Measurements from ENCODE around the gene GPR153. TPM values are rescaled to one million over a fixed set of nuclear protein-coding genes. Genes with fewer than 3 reads are reported as not detected.

The GPR153 gene
- total RNA-seq, 1 donor from 2014 or later: 8.4 TPM

- Histone ChIP-seq H3K9ac (no peak overlapping the region), H4K20me1 (ENCODE audit: low read depth) (peaks cover 3% of the 10 kb centered on the region), H3K9me3 (ENCODE audit: low read depth) (no peaks in the 10 kb centered on the region), H2AFZ (replicated peaks) (no peak overlapping the region), H3F3A (ENCODE audit: low read depth) (peaks cover 44% of the 10 kb centered on the region), H3K27ac (no peak overlapping the region), H3K4me3 (no peak overlapping the region), H3K79me2 (ENCODE audit: low read depth) (no peaks in the 10 kb centered on the region), H3K4me1 (peaks cover 14% of the 10 kb centered on the region), H3K4me2 (no peak overlapping the region), H3K36me3 (no peaks in the 10 kb centered on the region), H3K27me3 (peaks cover 49% of the 10 kb centered on the region)
- TF ChIP-seq EZH2phosphoT487 (IDR thresholded peaks at IDR 0.05) (no peak), CTCF (IDR thresholded peaks at IDR 0.05) (no peak), EZH2 (IDR thresholded peaks at IDR 0.05) (no peak)
- H3K27ac Mint-ChIP-seq: no peak overlapping the region
- DNase-seq (ENCODE audit: low spot score): no peak
- no peaks in the 10 kb centered on the region for H3K36me3 Mint-ChIP-seq
- peaks cover 10% of the 10 kb centered on the region for H3K27me3 Mint-ChIP-seq (ENCODE audit: insufficient read depth, low read depth)
- peaks cover 11% of the 10 kb centered on the region for H3K4me1 Mint-ChIP-seq
- no peaks in the 10 kb centered on the region for H3K9me3 Mint-ChIP-seq
- H3K4me3 Mint-ChIP-seq: peak overlapping the region; percentile 72
Measured at GRCh38 chr1:6207075-6207885, 53.6 kb downstream of the GPR153 start.

GRCh38 chr1:6206520-6206855 lies 54.4 kb downstream of the GPR153 start:
- DNase-seq (ENCODE audit: low spot score): no peak
- Histone ChIP-seq H3K27ac (no peak overlapping the region), H3K9me3 (ENCODE audit: low read depth) (no peaks in the 10 kb centered on the region), H3K4me1 (peaks cover 14% of the 10 kb centered on the region), H3K36me3 (no peaks in the 10 kb centered on the region), H3K4me3 (peak overlapping the region; percentile 49), H3K9ac (no peak overlapping the region), H2AFZ (replicated peaks) (peak overlapping the region; percentile 82), H3K27me3 (peaks cover 49% of the 10 kb centered on the region), H3K79me2 (ENCODE audit: low read depth) (no peaks in the 10 kb centered on the region), H3F3A (ENCODE audit: low read depth) (peaks cover 44% of the 10 kb centered on the region), H4K20me1 (ENCODE audit: low read depth) (peaks cover 3% of the 10 kb centered on the region), H3K4me2 (peak overlapping the region; percentile 80)
- Mint-ChIP-seq H3K27me3 (ENCODE audit: insufficient read depth, low read depth) (peaks cover 11% of the 10 kb centered on the region), H3K4me1 (peaks cover 11% of the 10 kb centered on the region), H3K9me3 (no peaks in the 10 kb centered on the region), H3K27ac (no peak overlapping the region), H3K4me3 (no peak overlapping the region), H3K36me3 (no peaks in the 10 kb centered on the region)
- TF ChIP-seq EZH2 (IDR thresholded peaks at IDR 0.05): peak; percentile 53
- TF ChIP-seq EZH2phosphoT487 (IDR thresholded peaks at IDR 0.05): no peak
- no peak for TF ChIP-seq CTCF (IDR thresholded peaks at IDR 0.05)

GRCh38 chr1:6205849-6206519 lies 54.9 kb downstream of the GPR153 start, which contains the start of gene RNF207:
Gene RNF207 (plus strand): TSS chr1:6206119. CDS start chr1:6206536, 417 bp downstream.
- Histone ChIP-seq H3K4me2 (peak within 1 kb of the TSS; percentile 80), H2AFZ (replicated peaks) (peak within 1 kb of the TSS; percentile 82), H3K9me3 (ENCODE audit: low read depth) (no peaks in the 10 kb centered on the region), H3K27ac (no peak within 1 kb of the TSS), H3K36me3 (no peaks in the 10 kb centered on the region), H3K79me2 (ENCODE audit: low read depth) (no peaks in the 10 kb centered on the region), H3K4me3 (peak within 1 kb of the TSS; percentile 49), H4K20me1 (ENCODE audit: low read depth) (peaks cover 3% of the 10 kb centered on the region), H3K4me1 (peaks cover 14% of the 10 kb centered on the region), H3F3A (ENCODE audit: low read depth) (peaks cover 44% of the 10 kb centered on the region), H3K9ac (no peak within 1 kb of the TSS), H3K27me3 (peaks cover 49% of the 10 kb centered on the region)
- H3K27me3 Mint-ChIP-seq (ENCODE audit: insufficient read depth, low read depth): peaks cover 14% of the 10 kb centered on the region
- H3K9me3 Mint-ChIP-seq: no peaks in the 10 kb centered on the region
- DNase-seq (ENCODE audit: low spot score): peak; percentile 86
- H3K4me3 Mint-ChIP-seq: peak within 1 kb of the TSS; percentile 71
- peaks cover 11% of the 10 kb centered on the region for H3K4me1 Mint-ChIP-seq
- no peak within 1 kb of the TSS for H3K27ac Mint-ChIP-seq
- TF ChIP-seq CTCF (IDR thresholded peaks at IDR 0.05) (no peak), EZH2 (IDR thresholded peaks at IDR 0.05) (peak; percentile 66), EZH2phosphoT487 (IDR thresholded peaks at IDR 0.05) (peak; percentile 62)
- no peaks in the 10 kb centered on the region for H3K36me3 Mint-ChIP-seq

All from neural progenitor cell (in vitro differentiated cells).